ENCODE data around the gene WRNIP1. TPM values are rescaled to one million over a fixed set of nuclear protein-coding genes. Genes with fewer than 3 reads are reported as not detected.
A peak's percentile ranks its signal among the peaks of the same experiment; 100 is the strongest.

The WRNIP1 gene
- total and polyA plus RNA-seq, 2 of the 13 experiments (the other 11 are each of a cell fraction or from before 2014, with no cell fraction given): 77.7 to 90.3 TPM

DNA sequence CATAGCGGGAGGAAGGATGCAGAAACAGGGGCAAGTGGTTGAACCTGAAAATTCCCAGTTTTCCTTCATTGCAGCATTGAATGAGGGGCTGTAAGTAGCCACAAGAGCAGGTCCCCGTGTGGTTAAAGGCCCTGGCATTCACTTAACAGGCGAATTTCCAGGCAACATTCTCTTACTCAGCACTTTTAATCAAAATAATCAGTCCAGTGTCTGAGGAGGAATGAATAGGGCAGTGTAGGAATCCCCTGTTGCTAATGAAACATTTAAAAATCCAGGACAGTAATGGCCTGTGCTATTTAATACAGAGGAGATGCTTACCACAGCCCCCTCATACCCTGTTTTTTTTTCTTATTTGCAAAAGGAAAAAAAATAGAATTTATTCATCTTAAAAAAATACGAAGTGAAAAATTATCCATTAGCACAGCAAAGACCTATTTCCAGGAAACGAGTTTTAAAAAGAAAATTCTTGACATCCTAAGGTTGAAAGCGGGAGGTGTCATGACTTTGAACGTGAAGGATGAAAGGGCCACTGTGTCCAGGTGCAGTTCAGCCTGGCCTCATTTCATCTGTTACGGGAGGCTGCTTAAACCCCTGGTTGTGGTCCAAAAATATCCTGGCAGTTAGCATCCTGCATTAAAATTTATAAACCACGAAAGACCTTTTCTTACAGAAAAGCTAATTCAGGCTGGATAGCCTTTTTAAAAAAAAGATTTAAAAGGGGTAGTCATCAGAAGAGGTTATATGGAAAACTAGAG, 34.7 kb upstream of the WRNIP1 start:
- no peaks in the 10 kb centered on the region for H3K79me2 ChIP-seq (ENCODE audit: insufficient read depth, low read length)
- no peak overlapping the region for H2AFZ ChIP-seq (ENCODE audit: low read length)
- no peak overlapping the region for H3K4me2 ChIP-seq (ENCODE audit: low read depth, low read length)
- BruUV-seq (replicated peaks): no TSS peak
- in situ Hi-C loops (cut with HindIII; ENCODE audit: extremely low pct_ligation_motif_present, low pct_unique_long_range_greater_than_20kb): no loop called here
- H3K9me3 ChIP-seq (ENCODE audit: low read length): no peaks in the 10 kb centered on the region
- H3K4me1 ChIP-seq (ENCODE audit: insufficient read depth, low read length): no peaks in the 10 kb centered on the region
- ATAC-seq (no peak), DNase-seq (ENCODE audit: low spot score) (no peak), FAIRE-seq (no peak)
- CTCF ChIA-PET (ENCODE audit: low intra/inter-chr PET ratio, low total read pairs): no interaction called here
- POLR2A ChIA-PET: no interaction called here
- no peak overlapping the region for H3K27ac ChIP-seq (ENCODE audit: extremely low read length, insufficient read depth, low read length)
- peak; percentile 84 for TF ChIP-seq MAFF (IDR thresholded peaks at IDR 0.05; ENCODE audit: low read depth, low read length)
- peak; percentile 81 to 90 for TF ChIP-seq MAFK (conservative IDR thresholded peaks at IDR 0.05 in 1 of 2, IDR thresholded peaks at IDR 0.05 in 1 of 2; ENCODE audit: low read length in 2 of 2)
- TF ChIP-seq, protein P1, sequence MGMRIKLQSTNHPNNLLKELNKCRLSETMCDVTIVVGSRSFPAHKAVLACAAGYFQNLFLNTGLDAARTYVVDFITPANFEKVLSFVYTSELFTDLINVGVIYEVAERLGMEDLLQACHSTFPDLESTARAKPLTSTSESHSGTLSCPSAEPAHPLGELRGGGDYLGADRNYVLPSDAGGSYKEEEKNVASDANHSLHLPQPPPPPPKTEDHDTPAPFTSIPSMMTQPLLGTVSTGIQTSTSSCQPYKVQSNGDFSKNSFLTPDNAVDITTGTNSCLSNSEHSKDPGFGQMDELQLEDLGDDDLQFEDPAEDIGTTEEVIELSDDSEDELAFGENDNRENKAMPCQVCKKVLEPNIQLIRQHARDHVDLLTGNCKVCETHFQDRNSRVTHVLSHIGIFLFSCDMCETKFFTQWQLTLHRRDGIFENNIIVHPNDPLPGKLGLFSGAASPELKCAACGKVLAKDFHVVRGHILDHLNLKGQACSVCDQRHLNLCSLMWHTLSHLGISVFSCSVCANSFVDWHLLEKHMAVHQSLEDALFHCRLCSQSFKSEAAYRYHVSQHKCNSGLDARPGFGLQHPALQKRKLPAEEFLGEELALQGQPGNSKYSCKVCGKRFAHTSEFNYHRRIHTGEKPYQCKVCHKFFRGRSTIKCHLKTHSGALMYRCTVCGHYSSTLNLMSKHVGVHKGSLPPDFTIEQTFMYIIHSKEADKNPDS (CRISPR knock-in tag; IDR thresholded peaks at IDR 0.05): no peak
- no peaks in the 10 kb centered on the region for H3K36me3 ChIP-seq (replicated peaks in 1 of 2; ENCODE audit: control insufficient read depth in 1 of 2, insufficient read depth in 2 of 2, low read length in 2 of 2)
- intact Hi-C loops (cut with micrococcal nuclease; ENCODE audit: unreplicated experiment): no loop called here
- no peaks in the 10 kb centered on the region for H4K20me1 ChIP-seq (ENCODE audit: insufficient read depth, low read length)
- no peak overlapping the region for H3K4me3 ChIP-seq (replicated peaks in 1 of 3; ENCODE audit: insufficient read depth in 1 of 3, low read depth in 2 of 3, low read length in 3 of 3)
- H3K9ac ChIP-seq (ENCODE audit: insufficient read depth, low read depth, low read length): no peak overlapping the region
- 19% methylated on average over 9 of the region's 9 CpGs for WGBS (ENCODE audit: low lambda C conversion rate)
- peaks cover 3 to 30% of the 10 kb centered on the region in 2 experiments; a peak in 2 of 5 replicates for H3K27me3 ChIP-seq (ENCODE audit: control insufficient read depth in 1 of 2, insufficient read depth in 2 of 2, low read length in 2 of 2)

DNA sequence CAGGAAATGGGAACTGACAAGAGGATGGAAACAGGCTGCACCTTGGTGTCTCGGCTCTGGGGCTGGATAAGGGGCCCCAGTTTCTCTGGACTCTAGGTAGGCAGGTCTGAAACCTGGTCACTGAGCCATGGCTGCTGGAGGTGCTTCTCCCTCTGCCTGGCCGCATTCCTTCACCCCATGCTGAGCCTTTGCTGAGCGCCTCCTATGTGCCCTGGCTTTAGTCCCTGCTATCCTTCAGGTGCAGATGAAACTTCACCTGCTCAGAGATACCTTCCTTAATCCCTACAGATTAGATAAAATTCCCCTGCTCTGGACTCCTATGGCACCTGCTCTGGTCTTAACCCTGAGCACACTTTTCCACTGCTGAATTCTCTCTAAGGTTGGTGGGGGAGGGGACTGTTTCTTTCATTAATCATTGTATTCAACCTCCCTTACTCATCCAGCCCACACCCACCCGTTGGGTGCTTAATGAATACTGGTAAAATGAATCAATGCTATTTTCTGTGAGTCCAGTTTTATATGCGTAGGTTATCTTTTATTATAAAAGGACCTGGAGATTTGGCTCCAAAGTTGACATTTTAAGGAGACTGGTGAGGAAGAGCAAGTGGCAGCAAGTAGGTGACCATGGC, 33.8 kb upstream of the WRNIP1 start:
- ATAC-seq (no peak; the same call in 2 of the 3 replicates), DNase-seq (ENCODE audit: low spot score) (no peak), FAIRE-seq (no peak)
- in situ Hi-C loops (cut with HindIII; ENCODE audit: extremely low pct_ligation_motif_present, low pct_unique_long_range_greater_than_20kb) (no loop called here), intact Hi-C loops (cut with micrococcal nuclease; ENCODE audit: unreplicated experiment) (no loop called here)
- no peaks in the 10 kb centered on the region for H4K20me1 ChIP-seq (ENCODE audit: insufficient read depth, low read length)
- no peak overlapping the region for H3K27ac ChIP-seq (ENCODE audit: extremely low read length, insufficient read depth, low read length)
- peaks cover 3 to 30% of the 10 kb centered on the region in 2 experiments; a peak in 2 of 5 replicates for H3K27me3 ChIP-seq (ENCODE audit: control insufficient read depth in 1 of 2, insufficient read depth in 2 of 2, low read length in 2 of 2)
- POLR2A ChIA-PET: no interaction called here
- H2AFZ ChIP-seq (ENCODE audit: low read length): no peak overlapping the region
- no peak overlapping the region for H3K9ac ChIP-seq (ENCODE audit: insufficient read depth, low read depth, low read length)
- CTCF ChIA-PET (ENCODE audit: low intra/inter-chr PET ratio, low total read pairs): no interaction called here
- no peak overlapping the region for H3K4me2 ChIP-seq (ENCODE audit: low read depth, low read length)
- no peaks in the 10 kb centered on the region for H3K9me3 ChIP-seq (ENCODE audit: low read length)
- BruUV-seq (replicated peaks): no TSS peak
- H3K4me1 ChIP-seq (ENCODE audit: insufficient read depth, low read length): no peaks in the 10 kb centered on the region
- whole genome bisulfite sequencing (ENCODE audit: low lambda C conversion rate): 30% methylated on average over 5 of the region's 5 CpGs
- no peaks in the 10 kb centered on the region for H3K36me3 ChIP-seq (replicated peaks in 1 of 2; ENCODE audit: control insufficient read depth in 1 of 2, insufficient read depth in 2 of 2, low read length in 2 of 2)
- H3K79me2 ChIP-seq (ENCODE audit: insufficient read depth, low read length): no peaks in the 10 kb centered on the region
- no peak overlapping the region for H3K4me3 ChIP-seq (replicated peaks in 1 of 3; ENCODE audit: insufficient read depth in 1 of 3, low read depth in 2 of 3, low read length in 3 of 3)
- TF ChIP-seq ZNF737 (CRISPR knock-in tag; IDR thresholded peaks at IDR 0.05; ENCODE audit: borderline replicate concordance): no peak
- TF ChIP-seq MAFF (IDR thresholded peaks at IDR 0.05; ENCODE audit: low read depth, low read length): no peak
- no peak for TF ChIP-seq LCORL (IDR thresholded peaks at IDR 0.05)
- no peak for TF ChIP-seq LCORL (CRISPR knock-in tag; IDR thresholded peaks at IDR 0.05)
- TF ChIP-seq, protein P2, sequence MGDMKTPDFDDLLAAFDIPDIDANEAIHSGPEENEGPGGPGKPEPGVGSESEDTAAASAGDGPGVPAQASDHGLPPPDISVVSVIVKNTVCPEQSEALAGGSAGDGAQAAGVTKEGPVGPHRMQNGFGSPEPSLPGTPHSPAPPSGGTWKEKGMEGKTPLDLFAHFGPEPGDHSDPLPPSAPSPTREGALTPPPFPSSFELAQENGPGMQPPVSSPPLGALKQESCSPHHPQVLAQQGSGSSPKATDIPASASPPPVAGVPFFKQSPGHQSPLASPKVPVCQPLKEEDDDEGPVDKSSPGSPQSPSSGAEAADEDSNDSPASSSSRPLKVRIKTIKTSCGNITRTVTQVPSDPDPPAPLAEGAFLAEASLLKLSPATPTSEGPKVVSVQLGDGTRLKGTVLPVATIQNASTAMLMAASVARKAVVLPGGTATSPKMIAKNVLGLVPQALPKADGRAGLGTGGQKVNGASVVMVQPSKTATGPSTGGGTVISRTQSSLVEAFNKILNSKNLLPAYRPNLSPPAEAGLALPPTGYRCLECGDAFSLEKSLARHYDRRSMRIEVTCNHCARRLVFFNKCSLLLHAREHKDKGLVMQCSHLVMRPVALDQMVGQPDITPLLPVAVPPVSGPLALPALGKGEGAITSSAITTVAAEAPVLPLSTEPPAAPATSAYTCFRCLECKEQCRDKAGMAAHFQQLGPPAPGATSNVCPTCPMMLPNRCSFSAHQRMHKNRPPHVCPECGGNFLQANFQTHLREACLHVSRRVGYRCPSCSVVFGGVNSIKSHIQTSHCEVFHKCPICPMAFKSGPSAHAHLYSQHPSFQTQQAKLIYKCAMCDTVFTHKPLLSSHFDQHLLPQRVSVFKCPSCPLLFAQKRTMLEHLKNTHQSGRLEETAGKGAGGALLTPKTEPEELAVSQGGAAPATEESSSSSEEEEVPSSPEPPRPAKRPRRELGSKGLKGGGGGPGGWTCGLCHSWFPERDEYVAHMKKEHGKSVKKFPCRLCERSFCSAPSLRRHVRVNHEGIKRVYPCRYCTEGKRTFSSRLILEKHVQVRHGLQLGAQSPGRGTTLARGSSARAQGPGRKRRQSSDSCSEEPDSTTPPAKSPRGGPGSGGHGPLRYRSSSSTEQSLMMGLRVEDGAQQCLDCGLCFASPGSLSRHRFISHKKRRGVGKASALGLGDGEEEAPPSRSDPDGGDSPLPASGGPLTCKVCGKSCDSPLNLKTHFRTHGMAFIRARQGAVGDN (CRISPR knock-in tag; IDR thresholded peaks at IDR 0.05): no peak
- no peak for TF ChIP-seq NFRKB (IDR thresholded peaks at IDR 0.05)
- TF ChIP-seq, protein P3, sequence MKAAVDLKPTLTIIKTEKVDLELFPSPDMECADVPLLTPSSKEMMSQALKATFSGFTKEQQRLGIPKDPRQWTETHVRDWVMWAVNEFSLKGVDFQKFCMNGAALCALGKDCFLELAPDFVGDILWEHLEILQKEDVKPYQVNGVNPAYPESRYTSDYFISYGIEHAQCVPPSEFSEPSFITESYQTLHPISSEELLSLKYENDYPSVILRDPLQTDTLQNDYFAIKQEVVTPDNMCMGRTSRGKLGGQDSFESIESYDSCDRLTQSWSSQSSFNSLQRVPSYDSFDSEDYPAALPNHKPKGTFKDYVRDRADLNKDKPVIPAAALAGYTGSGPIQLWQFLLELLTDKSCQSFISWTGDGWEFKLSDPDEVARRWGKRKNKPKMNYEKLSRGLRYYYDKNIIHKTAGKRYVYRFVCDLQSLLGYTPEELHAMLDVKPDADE (CRISPR knock-in tag; IDR thresholded peaks at IDR 0.05): no peak

Data from HepG2 (cell line).